Thyroid gland (tissue), 4 donors: ENCODE data around the gene CPA2. TPM values are rescaled to one million over a fixed set of nuclear protein-coding genes. Genes with fewer than 3 reads are reported as not detected.

Experiments used
- DNase-seq, 2 donors: peaks; one replicate each; pipeline ENCODE4 v3.0.0-alpha.2; 2019
- H3K27ac ChIP-seq, 3 donors: fragments of 200-600 bp; sonication (generic); 1 replicate in 2 of 3; 2 replicates in 1 of 3; pipeline ENCODE4 v1.5.1; 2016 to 2019; ENCODE audit warnings: mild to moderate bottlenecking in 1 of 3, moderate library complexity in 1 of 3
- H3K27me3 ChIP-seq: fragments of 200-600 bp; sonication (generic); one replicate; pipeline ENCODE4 v1.5.1; 2019
- H3K36me3 ChIP-seq, 2 donors: fragments of 200-600 bp; sonication (generic); one replicate each; pipeline ENCODE4 v1.5.1; 2016 to 2019
- H3K4me1 ChIP-seq, 2 donors: fragments of 200-600 bp; sonication (generic); one replicate each; pipeline ENCODE4 v1.5.1; 2017 to 2019
- H3K4me3 ChIP-seq, 3 donors: fragments of 200-600 bp; sonication (generic); replicated peaks in 1 of 3; 1 replicate in 2 of 3; 2 replicates in 1 of 3; pipeline ENCODE4 v1.5.1; 2016; ENCODE audit warnings: mild to moderate bottlenecking in 1 of 3
- H3K9me3 ChIP-seq: fragments of 200-600 bp; sonication (generic); one replicate; pipeline ENCODE4 v1.5.1; 2017
- CTCF ChIP-seq, 6 experiments: fragments of 200-600 bp in 3 of 6; fragments of 450-650 bp in 3 of 6; sonication (generic) in 3 of 6; IDR thresholded peaks; one replicate each; pipeline ENCODE4 v1.5.1; 2016 to 2019; ENCODE audit warnings: antibody characterized with exemption in 6 of 6, mild to moderate bottlenecking in 2 of 6, inconsistent platforms in 1 of 6, moderate library complexity in 1 of 6
- POLR2A ChIP-seq, 2 donors: fragments of 450-650 bp; IDR thresholded peaks; one replicate each; pipeline ENCODE4 v1.6.1; 2017; ENCODE audit warnings: antibody characterized with exemption in 2 of 2, mild to moderate bottlenecking in 2 of 2, moderate library complexity in 1 of 2
- WGBS, 2 donors: methylation state at CpG; one replicate each; pipeline ENCODE4 v1.1.5; 2017; 5-methylcytosine and 5-hydroxymethylcytosine counted together
- intact Hi-C: fragments of 100-400 bp; cut with DNase I; formaldehyde crosslinking; loops from one replicate; pipeline ENCODE4 v1.15.1; 2023
- total RNA-seq, 4 donors: library from RNA; depleted of rRNA; stranded (reverse); fragments of >200 nt; gene quantifications; one replicate each; pipeline ENCODE4 v1.2.3, GENCODE V29; 2016

The CPA2 gene
- total RNA-seq, 4 donors from 2014 or later, result not detected

- no peaks in the 10 kb centered on the region for H3K9me3 ChIP-seq
- no peaks in the 10 kb centered on the region for H3K4me1 ChIP-seq
- WGBS, 2 donors, result 71% methylated on average over 7 to 8 of the region's 8 CpGs
- no peak overlapping the region for H3K4me3 ChIP-seq
- no peak overlapping the region for H3K27ac ChIP-seq
- no peak for TF ChIP-seq CTCF (IDR thresholded peaks at IDR 0.05)
- no peak for TF ChIP-seq POLR2A (IDR thresholded peaks at IDR 0.05)
- intact Hi-C loops, result no loop called here
- no peak for DNase-seq
- no peaks in the 10 kb centered on the region for H3K36me3 ChIP-seq
- no peaks in the 10 kb centered on the region for H3K27me3 ChIP-seq
These were observed 34.9 kb downstream of the CPA2 start for GRCh38 chr7:130301501-130302020.

GRCh38 chr7:130302649-130303048, 36.0 kb downstream of the CPA2 start:
- no peak for DNase-seq
- TF ChIP-seq CTCF (IDR thresholded peaks at IDR 0.05) (no peak), POLR2A (IDR thresholded peaks at IDR 0.05) (no peak)
- H3K4me1 ChIP-seq, result no peaks in the 10 kb centered on the region
- no peaks in the 10 kb centered on the region for H3K27me3 ChIP-seq
- H3K4me3 ChIP-seq, result no peak overlapping the region
- intact Hi-C loops, result no loop called here
- no peak overlapping the region for H3K27ac ChIP-seq
- H3K9me3 ChIP-seq, result no peaks in the 10 kb centered on the region
- no peaks in the 10 kb centered on the region for H3K36me3 ChIP-seq

GRCh38 chr7:130303127-130303526, 36.5 kb downstream of the CPA2 start:
- H3K4me1 ChIP-seq, result no peaks in the 10 kb centered on the region
- no peaks in the 10 kb centered on the region for H3K27me3 ChIP-seq
- TF ChIP-seq POLR2A (IDR thresholded peaks at IDR 0.05) (no peak), CTCF (IDR thresholded peaks at IDR 0.05) (no peak)
- 69 to 70% methylated on average over 2 of the region's 2 CpGs for WGBS, 2 donors
- no peaks in the 10 kb centered on the region for H3K9me3 ChIP-seq
- no peak overlapping the region for H3K4me3 ChIP-seq
- no peak for DNase-seq
- no peaks in the 10 kb centered on the region for H3K36me3 ChIP-seq
- intact Hi-C loops, result no loop called here
- H3K27ac ChIP-seq, result no peak overlapping the region

GRCh38 chr7:130303551-130303950, 36.9 kb downstream of the CPA2 start:
- no peaks in the 10 kb centered on the region for H3K27me3 ChIP-seq
- intact Hi-C loops, result no loop called here

GRCh38 chr7:130303982-130304381, 37.3 kb downstream of the CPA2 start:
- H3K4me3 ChIP-seq, result no peak overlapping the region
- H3K9me3 ChIP-seq, result no peaks in the 10 kb centered on the region
- intact Hi-C loops, result no loop called here
- WGBS, 2 donors, result 95 to 99% methylated on average over 5 of the region's 5 CpGs
- DNase-seq, result no peak
- H3K27me3 ChIP-seq, result no peaks in the 10 kb centered on the region
- H3K27ac ChIP-seq, result no peak overlapping the region
- H3K4me1 ChIP-seq, result no peaks in the 10 kb centered on the region
- TF ChIP-seq POLR2A (IDR thresholded peaks at IDR 0.05), result no peak
- no peaks in the 10 kb centered on the region for H3K36me3 ChIP-seq

More at GRCh38 chr7:130303551-130303950, 36.9 kb downstream of the CPA2 start:
- H3K4me1 ChIP-seq, result no peaks in the 10 kb centered on the region
- no peak for TF ChIP-seq POLR2A (IDR thresholded peaks at IDR 0.05)
- TF ChIP-seq CTCF (IDR thresholded peaks at IDR 0.05), result no peak
- DNase-seq, result no peak
- no peaks in the 10 kb centered on the region for H3K9me3 ChIP-seq
- H3K4me3 ChIP-seq, result no peak overlapping the region
- 73 to 85% methylated on average over 5 of the region's 5 CpGs for WGBS, 2 donors
- H3K27ac ChIP-seq, result no peak overlapping the region
- no peaks in the 10 kb centered on the region for H3K36me3 ChIP-seq

- no peak overlapping the region for H3K4me3 ChIP-seq
- H3K4me1 ChIP-seq, result no peaks in the 10 kb centered on the region
- intact Hi-C loops, result no loop called here
- H3K27me3 ChIP-seq, result no peaks in the 10 kb centered on the region
- DNase-seq, result no peak
- no peaks in the 10 kb centered on the region for H3K36me3 ChIP-seq
- WGBS, 2 donors, result 92 to 97% methylated on average over 3 of the region's 3 CpGs
- TF ChIP-seq CTCF (IDR thresholded peaks at IDR 0.05) (no peak), POLR2A (IDR thresholded peaks at IDR 0.05) (no peak)
- H3K27ac ChIP-seq, result no peak overlapping the region
- no peaks in the 10 kb centered on the region for H3K9me3 ChIP-seq
These were observed 38.2 kb downstream of the CPA2 start for GRCh38 chr7:130304878-130305277.
